Muscle of leg (tissue), 11 donors: ENCODE data around the gene ZNF521. TPM values are rescaled to one million over a fixed set of nuclear protein-coding genes. Genes with fewer than 3 reads are reported as not detected.

ENCODE experiments used
- DNase-seq: peaks from one replicate; pipeline ENCODE4 v3.0.0; 2013
- H3K27ac ChIP-seq: one replicate; pipeline ENCODE4 v1.5.1; 2013; ENCODE audit warnings: mild to moderate bottlenecking, low read length, control low read depth
- H3K27me3 ChIP-seq: one replicate; pipeline ENCODE4 v1.6.1; 2013; ENCODE audit warnings: low read length; ENCODE audit not compliant: control insufficient read depth, insufficient read depth
- H3K36me3 ChIP-seq: one replicate; pipeline ENCODE4 v1.6.1; 2013; ENCODE audit warnings: low read length; ENCODE audit not compliant: control insufficient read depth, insufficient read depth
- H3K4me1 ChIP-seq: one replicate; pipeline ENCODE4 v1.6.1; 2013; ENCODE audit warnings: low read length; ENCODE audit not compliant: control insufficient read depth, insufficient read depth
- H3K4me3 ChIP-seq: one replicate; pipeline ENCODE4 v1.5.1; 2013; ENCODE audit warnings: low read length, control low read depth
- H3K9me3 ChIP-seq: replicated peaks from 2 replicates; pipeline ENCODE4 v1.6.1; 2013; ENCODE audit warnings: low read depth, low read length; ENCODE audit not compliant: control insufficient read depth
- WGBS: methylation state at CpG from one replicate; pipeline ENCODE4 v1.1.5; 2013; ENCODE audit warnings: missing lambda C conversion rate; ENCODE audit not compliant: insufficient coverage; 5-methylcytosine and 5-hydroxymethylcytosine counted together
- polyA plus RNA-seq, 8 donors: library from polyadenylated mRNA; unstranded; fragments of 120-200 nt; gene quantifications; one replicate each; pipeline versions ENCODE4 v1.2.1 to v1.2.3, GENCODE V29; 2013; ENCODE audit warnings: inconsistent platforms in 1 of 8, low replicate concordance in 1 of 8; ENCODE audit not compliant: insufficient read length in 8 of 8, insufficient read depth in 1 of 8
- total RNA-seq: library from RNA; stranded (reverse); fragments of 120-200 nt; gene quantifications from one replicate; pipeline ENCODE4 v1.2.4, GENCODE V29; 2013

Gene ZNF521
- total and polyA plus RNA-seq, 9 donors, result 29.6 to 67.1 (median 46.1) TPM

DNA sequence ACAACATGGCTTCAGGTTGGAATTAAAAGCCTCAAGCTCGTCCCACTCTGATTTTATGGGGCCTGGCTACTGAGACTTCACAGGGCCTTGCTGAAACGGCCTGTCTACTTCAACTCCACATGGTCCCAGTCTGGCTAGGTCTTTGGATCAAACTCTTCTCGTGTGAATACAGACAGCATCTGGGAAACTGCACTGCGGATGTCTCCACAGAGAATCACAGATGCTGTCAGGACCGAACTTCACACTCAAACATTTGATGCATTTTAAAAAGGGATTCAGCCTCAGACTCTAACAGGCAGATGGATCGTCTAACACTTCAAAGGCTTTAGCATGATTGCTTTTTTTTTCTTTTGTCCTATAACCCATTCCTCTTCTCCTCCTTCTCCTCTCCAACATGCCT, 198.5 kb downstream of the ZNF521 start:
- no peak for DNase-seq
- 50% methylated on average over 6 of the region's 6 CpGs for WGBS
- H3K9me3 ChIP-seq, result peaks cover 2% of the 10 kb centered on the region

DNA sequence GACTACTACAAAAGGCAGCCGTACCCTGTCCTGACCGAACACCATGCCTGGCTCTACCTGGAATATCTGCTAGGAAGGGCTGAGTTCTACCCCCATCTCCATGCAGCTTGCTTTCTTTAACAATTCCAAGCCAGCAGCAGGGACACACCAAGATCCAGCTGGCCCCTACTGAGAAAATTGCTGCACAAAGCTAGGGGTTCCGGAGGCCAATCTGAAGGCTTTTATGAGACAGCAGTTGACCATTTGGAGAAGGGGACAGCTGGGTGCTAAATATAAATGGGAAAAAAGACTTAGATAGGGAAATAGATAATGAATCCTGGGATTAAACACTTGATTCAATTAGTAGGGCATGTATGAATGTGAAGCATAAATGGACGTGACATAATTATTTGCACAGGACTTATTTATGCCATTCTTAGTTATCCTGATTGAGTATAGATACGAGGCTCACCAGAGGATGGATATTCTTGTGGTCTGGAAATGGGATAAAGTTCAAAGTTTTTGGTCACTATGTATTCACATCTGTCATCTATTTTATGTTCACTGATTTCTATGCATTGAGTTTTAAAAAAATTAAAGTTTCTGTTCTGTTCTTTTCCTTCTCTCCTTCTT, 204.0 kb downstream of the ZNF521 start:
- no peaks in the 10 kb centered on the region for H3K9me3 ChIP-seq
- DNase-seq, result no peak
- 83% methylated on average over 3 of the region's 5 CpGs for WGBS
- no peak overlapping the region for H3K4me3 ChIP-seq
- peaks cover 9% of the 10 kb centered on the region for H3K4me1 ChIP-seq
- peaks cover 3% of the 10 kb centered on the region for H3K36me3 ChIP-seq
- H3K27ac ChIP-seq, result no peak overlapping the region
- no peaks in the 10 kb centered on the region for H3K27me3 ChIP-seq

More for the DNA sequence above, 198.5 kb downstream of the ZNF521 start:
- no peak overlapping the region for H3K4me3 ChIP-seq
- peaks cover 3% of the 10 kb centered on the region for H3K36me3 ChIP-seq
- no peak overlapping the region for H3K27ac ChIP-seq
- no peaks in the 10 kb centered on the region for H3K4me1 ChIP-seq
- H3K27me3 ChIP-seq, result no peaks in the 10 kb centered on the region

DNA sequence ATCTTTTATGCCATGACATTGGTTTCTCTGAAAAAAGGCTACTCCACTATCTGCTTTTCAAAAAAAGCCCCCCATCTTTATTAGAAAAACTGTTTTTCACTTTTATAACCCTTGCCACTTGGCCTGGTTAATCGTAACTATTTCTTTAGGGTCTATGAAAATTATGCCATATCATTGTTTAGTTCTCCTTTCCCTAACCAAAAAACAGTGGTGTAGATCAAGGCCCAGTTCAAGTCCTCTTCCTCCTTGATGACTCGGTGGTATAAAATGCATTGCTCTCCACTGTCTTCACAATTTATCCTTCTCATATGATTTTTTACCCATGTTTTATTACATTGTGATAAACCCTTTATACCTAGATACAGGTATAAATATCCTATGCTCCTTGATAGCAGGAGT, 205.5 kb downstream of the ZNF521 start:
- DNase-seq, result no peak
- H3K4me1 ChIP-seq, result peaks cover 9% of the 10 kb centered on the region
- no peak overlapping the region for H3K4me3 ChIP-seq
- peaks cover 3% of the 10 kb centered on the region for H3K36me3 ChIP-seq
- no peaks in the 10 kb centered on the region for H3K27me3 ChIP-seq
- H3K27ac ChIP-seq, result no peak overlapping the region
- H3K9me3 ChIP-seq, result no peaks in the 10 kb centered on the region
- no CpG with 5 or more reads among the region's 2 CpGs for WGBS

DNA sequence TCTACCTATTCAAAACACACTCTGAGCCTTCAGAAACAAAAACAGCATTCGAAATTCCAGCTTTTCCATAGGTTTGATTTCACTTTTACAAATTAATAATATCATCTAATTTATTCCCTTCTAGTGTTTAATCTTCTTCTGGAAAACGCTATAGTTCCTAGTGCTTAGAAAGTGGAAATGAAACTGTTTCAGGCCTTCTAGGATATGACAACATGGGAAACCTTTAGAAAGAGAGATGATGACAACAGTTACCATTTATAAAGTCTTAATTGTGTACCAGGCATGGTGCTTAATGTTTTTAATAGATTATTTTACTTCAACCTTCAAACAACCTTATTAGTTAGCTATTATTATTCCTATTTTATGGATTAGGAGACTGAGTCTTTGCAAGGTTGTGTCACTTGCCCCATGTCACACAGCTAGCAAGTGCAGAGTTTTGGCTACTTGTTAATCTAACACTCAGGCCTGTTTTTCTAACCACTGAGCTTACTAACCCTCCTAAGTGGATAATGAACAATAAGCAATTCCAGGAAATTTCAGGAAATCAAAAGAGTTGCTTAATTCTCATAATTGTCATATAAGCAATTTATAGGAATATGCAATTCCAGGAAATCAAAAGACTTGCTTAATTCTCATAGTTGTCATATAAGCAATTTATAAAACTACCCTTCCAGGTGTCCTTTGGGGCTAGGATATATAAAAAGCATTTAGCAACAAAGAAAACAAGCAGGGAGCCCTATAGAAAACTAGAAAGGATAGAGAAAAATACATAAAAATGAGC, 206.0 kb downstream of the ZNF521 start:
- no CpG with 5 or more reads among the region's 2 CpGs for WGBS
- no peaks in the 10 kb centered on the region for H3K9me3 ChIP-seq
- H3K27ac ChIP-seq, result no peak overlapping the region
- DNase-seq, result no peak
- peaks cover 9% of the 10 kb centered on the region for H3K4me1 ChIP-seq
- no peak overlapping the region for H3K4me3 ChIP-seq
- peaks cover 2% of the 10 kb centered on the region for H3K36me3 ChIP-seq
- H3K27me3 ChIP-seq, result no peaks in the 10 kb centered on the region

DNA sequence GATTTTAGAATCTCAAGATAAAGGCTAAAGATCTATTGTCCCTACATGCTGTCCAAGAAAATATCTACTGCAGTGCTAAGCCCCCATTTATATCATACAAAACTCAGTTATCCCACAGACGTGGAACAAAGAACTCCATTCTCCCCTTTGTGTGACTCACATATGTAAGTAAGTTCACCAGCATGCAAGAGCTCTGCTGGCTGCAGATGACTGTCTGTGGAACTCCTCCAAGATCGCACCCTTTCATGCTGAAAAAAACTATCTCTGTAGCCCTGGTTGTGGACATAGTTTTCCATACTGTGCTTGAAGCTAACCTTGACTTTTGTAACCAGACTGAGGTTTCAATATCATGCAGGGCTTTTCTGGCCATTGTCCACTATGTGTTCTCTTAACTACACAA, 207.1 kb downstream of the ZNF521 start:
- H3K4me3 ChIP-seq, result no peak overlapping the region
- peaks cover 13% of the 10 kb centered on the region for H3K4me1 ChIP-seq
- no peaks in the 10 kb centered on the region for H3K9me3 ChIP-seq
- no peaks in the 10 kb centered on the region for H3K27me3 ChIP-seq
- no peaks in the 10 kb centered on the region for H3K36me3 ChIP-seq
- DNase-seq, result peak; percentile 81
- 44% methylated on average over 1 of the region's 2 CpGs for WGBS
- no peak overlapping the region for H3K27ac ChIP-seq

DNA sequence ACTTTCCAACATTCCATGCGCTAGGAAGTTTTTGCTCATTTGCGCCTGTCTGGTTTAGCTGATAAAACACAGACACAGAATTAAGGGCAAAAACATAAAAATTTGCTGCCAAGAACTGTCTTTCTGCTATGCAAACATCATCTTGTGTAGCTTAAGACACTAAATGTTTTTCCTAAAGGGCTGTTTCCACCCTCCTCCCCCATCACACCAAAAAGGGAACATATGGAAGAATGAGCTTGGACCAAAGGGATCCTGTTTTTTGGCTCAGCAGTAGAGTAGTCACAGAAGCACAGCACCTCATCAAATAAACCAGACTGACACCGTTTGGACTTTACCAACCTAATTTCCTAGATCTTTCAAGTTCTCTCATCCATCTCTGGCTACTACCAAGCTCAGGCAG, 210.1 kb downstream of the ZNF521 start:
- H3K4me1 ChIP-seq, result peaks cover 17% of the 10 kb centered on the region
- H3K4me3 ChIP-seq, result no peak overlapping the region
- H3K9me3 ChIP-seq, result no peaks in the 10 kb centered on the region
- H3K36me3 ChIP-seq, result no peaks in the 10 kb centered on the region
- DNase-seq, result peak; percentile 86
- 40% methylated on average over 2 of the region's 3 CpGs for WGBS
- H3K27me3 ChIP-seq, result no peaks in the 10 kb centered on the region
- no peak overlapping the region for H3K27ac ChIP-seq

DNA sequence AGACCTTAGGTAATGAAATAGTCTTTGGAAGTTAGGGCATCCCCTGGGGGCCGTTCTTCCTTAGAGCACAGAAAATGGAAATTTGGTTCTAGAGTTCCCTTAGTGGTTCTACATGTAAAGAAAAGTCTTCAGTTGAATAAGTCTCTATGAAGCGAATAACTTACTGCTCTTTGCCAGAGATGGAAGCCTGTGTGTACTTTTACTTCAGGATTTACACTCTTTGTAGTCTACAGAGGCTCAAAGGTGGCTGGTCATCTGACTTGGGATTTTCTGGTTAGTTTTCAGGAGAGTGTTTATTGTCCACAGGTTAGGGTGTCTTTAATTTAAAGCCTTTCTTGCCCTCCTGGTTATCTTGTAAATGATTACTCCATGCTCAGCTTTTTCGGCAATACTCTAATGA, 210.6 kb downstream of the ZNF521 start:
- Histone ChIP-seq H3K9me3 (no peaks in the 10 kb centered on the region), H3K27ac (no peak overlapping the region), H3K27me3 (no peaks in the 10 kb centered on the region), H3K4me1 (peaks cover 22% of the 10 kb centered on the region), H3K4me3 (no peak overlapping the region), H3K36me3 (no peaks in the 10 kb centered on the region)
- DNase-seq, result no peak
- WGBS, result 33% methylated on average over 1 of the region's 3 CpGs

DNA sequence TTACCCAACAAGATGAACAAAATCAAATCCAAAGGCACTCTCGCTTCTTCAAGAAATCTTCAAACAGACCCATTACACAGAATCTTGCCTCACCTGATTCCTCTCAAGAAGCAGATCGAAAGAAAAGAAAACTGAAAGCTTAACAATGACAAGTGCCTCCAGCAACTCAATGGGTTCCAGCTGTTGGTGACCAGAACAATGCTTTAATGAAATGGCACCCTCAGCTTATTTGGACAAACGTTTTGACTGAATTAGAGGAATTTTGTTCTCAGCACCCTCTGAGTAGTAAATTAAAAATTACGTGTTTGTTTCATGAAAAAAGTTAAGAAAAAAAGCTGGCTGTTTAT, 211.0 kb downstream of the ZNF521 start:
- DNase-seq, result no peak
- no peaks in the 10 kb centered on the region for H3K27me3 ChIP-seq
- H3K27ac ChIP-seq, result no peak overlapping the region
- H3K4me3 ChIP-seq, result no peak overlapping the region
- peaks cover 23% of the 10 kb centered on the region for H3K4me1 ChIP-seq
- H3K36me3 ChIP-seq, result no peaks in the 10 kb centered on the region
- WGBS, result 14% methylated on average over 1 of the region's 4 CpGs
- no peaks in the 10 kb centered on the region for H3K9me3 ChIP-seq

DNA sequence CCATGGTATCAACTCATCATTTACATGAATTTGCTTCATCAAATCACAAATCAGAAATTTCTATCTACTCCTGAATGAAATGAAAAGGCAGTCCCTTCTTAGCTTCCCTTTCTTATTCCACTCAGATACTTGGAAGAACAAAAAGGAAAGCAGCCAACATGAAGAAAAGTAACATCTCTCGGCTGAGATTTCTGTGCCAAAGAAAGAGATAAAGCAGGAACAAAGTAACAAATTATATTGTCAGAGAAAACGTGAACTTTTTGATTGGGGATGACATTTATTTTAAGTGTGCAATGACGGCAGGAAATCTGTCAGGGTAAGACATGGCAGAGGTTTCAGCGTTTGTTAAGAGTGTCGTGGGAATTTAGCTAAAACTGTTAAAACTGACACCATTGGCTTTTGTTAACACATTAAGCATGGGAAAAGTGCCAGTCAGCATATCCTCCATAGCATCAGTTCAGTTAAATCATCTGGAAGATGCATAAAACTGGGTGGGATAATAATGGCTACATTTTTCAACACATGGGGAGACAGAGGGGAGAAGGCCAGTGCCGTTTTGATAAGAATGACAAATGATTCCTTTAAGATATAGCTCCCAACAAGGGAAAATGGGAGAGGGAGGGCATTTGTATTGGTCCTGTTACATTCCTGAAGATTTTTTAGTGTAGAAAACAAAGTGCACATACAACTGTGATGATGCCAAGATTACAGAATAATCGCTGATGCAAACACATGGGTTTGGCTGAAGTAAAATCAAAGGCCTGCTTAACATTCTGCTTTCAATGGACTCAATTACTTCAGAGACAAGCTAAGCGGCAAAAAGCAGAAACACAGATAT, 211.6 kb downstream of the ZNF521 start:
- no peak overlapping the region for H3K27ac ChIP-seq
- peak; percentile 70 for DNase-seq
- H3K36me3 ChIP-seq, result no peaks in the 10 kb centered on the region
- no peak overlapping the region for H3K4me3 ChIP-seq
- 33% methylated on average over 4 of the region's 8 CpGs for WGBS
- no peaks in the 10 kb centered on the region for H3K9me3 ChIP-seq
- peaks cover 25% of the 10 kb centered on the region for H3K4me1 ChIP-seq
- H3K27me3 ChIP-seq, result no peaks in the 10 kb centered on the region

DNA sequence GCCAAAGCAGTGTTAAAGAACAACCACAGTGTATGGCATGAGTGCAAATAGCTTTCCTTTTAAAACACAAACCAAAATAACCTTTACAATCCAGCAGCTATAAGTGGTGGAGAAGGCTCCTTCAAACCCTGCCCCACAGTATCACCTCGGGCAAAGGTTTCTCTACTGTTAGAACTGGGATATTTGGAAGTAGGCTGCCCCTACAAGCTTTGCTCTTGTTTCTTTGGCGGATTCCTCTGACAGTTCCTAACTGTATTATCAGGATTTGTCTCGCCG, 214.8 kb downstream of the ZNF521 start:
- H3K27ac ChIP-seq, result peak overlapping the region; percentile 85
- DNase-seq, result no peak
- no peaks in the 10 kb centered on the region for H3K27me3 ChIP-seq
- WGBS, result 72% methylated on average over 3 of the region's 4 CpGs
- H3K4me3 ChIP-seq, result no peak overlapping the region
- H3K4me1 ChIP-seq, result peaks cover 33% of the 10 kb centered on the region
- peaks cover 2% of the 10 kb centered on the region for H3K36me3 ChIP-seq
- H3K9me3 ChIP-seq, result no peaks in the 10 kb centered on the region
